Measurements from ENCODE around the gene HDAC9.

Gene HDAC9

DNA sequence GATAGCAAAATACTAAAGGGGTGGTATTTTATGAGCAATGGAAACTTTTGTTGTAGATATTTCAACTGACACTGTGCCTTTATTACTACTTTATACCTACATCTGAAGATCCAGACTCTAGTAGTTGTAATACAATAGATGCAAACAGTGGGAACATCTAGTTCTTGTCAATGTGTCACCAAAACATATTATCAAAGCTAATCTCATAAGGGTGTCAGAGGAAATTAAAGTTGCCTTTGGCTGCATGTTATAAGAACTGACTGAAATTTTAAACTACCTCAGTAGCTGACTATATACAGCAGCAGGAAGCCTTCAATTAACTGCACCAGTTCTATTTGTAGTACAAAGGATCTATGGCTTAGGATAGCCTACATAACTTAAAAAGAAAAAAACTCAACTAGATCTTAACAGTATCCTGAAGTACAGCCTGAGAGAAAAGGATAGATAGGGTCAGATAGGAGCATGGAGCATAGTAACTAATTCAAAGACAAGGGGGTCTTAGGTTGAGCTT lies 30.9 kb downstream of the HDAC9 start:
- no peak for DNase-seq

DNA sequence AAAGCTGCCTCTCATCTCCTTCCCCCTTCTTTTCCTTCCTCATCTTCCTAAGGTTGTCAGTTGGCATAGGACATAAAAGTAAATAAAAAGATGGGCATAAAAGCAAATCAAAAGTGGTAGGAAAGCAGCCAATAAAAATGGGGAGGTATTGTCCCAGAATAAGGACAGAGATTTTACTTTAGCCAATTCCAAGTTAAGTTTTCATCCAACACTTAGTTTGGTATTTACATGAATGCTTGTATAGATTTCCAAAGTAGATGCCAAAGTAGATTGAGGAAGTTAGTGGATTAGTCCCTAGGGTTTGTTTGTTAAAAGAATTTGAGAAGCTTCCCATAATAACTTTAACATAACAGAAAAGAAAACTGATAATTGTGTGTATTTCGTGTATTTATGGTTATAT lies 33.7 kb downstream of the HDAC9 start:
- no peak for DNase-seq

DNA sequence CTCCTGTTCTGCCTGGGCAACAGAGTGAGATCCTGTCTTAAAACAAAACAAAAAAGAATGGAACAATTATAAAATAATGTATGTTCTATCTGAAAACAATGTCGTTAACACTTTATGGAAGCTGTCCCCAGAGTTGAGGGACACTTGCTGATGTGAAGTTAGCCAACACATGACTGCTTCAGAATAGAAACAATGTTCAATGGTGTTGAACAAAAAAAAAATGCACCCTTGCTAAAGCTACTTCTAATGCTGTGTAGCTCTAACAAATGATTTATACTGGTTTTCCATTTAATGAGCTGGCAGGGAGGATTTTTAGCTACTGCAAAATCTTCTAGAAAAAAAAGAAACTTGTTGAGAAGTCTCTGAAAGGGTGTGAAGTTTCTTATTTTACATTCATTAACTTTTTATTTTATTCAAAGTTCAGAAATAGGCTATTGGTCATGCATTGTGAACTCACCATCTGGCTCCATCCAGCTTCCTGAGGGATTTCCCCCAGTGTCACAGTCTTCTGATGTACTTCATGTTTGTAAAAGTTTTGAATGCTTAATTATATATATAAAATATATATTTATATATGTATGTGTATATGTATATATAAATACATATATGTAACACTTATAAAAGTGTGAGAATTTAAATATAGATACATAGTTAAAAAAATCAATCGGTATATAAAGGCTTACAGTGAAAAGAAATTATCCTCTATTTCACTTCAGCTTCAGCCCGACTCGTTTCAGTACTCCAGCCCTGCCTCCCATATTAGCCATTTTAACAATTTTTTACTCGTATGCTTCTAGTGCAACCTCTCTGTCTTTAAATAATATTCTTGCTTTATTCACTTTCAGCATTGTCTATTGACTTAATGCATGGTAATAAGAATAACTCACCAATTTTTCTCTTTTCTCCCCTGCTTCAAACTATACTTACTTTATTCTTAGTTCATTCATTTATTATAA lies 35.0 kb downstream of the HDAC9 start:
- DNase-seq: no peak

DNA sequence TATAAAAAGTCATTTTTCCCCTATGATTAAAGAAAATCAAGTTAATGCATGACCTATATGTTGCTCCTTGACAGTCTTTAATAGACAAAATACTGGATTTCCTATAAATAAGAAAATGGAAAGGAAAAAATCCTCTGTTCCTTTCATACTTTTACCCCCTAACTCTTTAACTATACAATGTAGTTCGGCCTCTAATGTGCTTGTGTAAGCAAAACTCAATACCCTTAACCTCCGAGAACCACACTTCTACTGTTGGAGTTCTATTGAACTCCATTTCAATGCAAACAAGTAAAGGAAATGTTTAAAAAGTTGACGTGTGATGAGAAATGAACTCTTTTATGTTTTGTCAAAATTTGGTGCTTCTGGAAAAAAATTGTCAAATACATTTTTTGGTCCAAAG lies 36.0 kb downstream of the HDAC9 start:
- DNase-seq: no peak

DNA sequence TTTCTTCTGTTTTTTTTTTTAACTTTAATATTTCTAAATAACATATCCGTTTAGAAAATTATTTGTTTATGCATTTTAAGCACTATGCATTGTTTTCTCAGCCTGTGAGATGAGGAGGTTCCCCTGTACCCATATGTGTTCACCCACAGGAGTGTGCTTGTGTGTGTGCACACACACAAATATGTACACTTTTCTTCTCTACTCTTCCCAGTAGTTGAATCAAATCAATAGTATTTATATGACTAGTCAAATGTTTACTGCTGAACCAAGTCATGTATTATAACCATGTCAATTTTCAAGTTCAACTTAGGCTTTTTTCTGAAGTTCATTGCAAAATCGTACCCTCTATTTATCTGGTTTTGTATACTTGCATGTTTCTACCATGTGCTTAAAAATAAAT lies 37.3 kb downstream of the HDAC9 start:
- DNase-seq: no peak

DNA sequence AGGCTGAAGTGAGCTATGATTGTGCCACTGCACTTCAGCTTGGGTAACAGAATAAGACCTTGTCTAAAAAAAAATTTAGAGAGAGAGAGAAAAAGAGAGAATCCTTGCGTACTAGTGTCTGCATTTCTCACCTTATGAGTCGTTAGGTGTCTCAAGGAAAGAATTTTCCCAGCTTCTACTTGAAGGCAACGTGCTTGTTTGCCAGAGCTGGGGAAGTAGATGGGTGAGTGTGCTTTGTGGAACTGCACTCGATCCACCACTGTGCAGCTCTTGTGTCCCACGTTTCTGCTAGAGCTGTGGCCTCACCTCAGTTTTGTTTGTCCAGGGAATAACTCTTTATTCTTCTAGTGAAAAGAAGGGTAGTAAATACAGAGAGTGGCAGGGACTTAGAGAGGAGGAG lies 38.9 kb downstream of the HDAC9 start:
- no peak for DNase-seq

DNA sequence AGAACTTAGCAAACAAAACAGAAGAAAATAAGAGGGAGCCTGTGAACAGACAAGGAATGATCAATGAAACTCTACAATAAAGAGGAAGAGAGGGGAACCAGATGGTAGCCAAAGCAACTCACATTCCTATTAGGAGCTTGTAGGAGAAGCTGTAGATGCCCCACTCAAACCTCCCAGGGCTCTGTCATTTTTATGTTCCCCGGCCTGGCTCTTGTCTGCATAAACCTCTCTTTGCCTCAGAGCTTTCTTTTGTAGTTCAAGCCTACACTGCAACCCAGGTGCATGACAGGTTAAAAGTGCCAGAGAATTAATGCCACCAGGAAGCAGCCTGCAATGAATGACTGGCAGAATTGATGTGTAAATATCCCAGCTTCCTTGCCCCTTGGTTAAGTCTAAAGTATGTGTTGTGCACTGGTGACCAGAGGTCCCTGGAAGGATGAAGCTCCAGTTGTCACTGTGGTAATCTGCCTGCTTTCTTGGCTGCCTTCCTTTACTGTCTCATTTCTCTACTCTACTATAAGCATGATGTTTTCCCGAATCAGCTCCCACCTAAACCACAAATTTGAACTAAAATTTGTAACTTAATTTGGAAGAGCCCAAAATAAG lies 40.4 kb downstream of the HDAC9 start:
- DNase-seq: no peak

DNA sequence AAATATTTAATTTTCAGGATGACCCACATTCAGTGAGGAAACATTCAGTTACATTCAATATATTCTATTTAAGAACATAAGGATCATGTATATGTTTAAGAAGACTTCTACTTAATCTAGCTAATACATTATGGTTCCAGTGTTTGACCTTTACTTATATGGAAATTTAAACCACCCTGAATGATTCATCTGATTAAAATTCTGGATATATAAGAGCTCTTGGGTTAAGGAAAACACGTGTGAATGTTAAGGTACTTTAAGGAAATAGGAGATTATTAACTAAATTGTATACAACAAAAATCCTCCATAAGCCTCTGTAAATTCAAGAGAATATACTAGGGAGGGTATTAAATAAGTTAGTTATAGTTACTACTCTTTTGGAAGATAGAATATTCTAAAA lies 40.9 kb downstream of the HDAC9 start:
- DNase-seq: no peak

DNA sequence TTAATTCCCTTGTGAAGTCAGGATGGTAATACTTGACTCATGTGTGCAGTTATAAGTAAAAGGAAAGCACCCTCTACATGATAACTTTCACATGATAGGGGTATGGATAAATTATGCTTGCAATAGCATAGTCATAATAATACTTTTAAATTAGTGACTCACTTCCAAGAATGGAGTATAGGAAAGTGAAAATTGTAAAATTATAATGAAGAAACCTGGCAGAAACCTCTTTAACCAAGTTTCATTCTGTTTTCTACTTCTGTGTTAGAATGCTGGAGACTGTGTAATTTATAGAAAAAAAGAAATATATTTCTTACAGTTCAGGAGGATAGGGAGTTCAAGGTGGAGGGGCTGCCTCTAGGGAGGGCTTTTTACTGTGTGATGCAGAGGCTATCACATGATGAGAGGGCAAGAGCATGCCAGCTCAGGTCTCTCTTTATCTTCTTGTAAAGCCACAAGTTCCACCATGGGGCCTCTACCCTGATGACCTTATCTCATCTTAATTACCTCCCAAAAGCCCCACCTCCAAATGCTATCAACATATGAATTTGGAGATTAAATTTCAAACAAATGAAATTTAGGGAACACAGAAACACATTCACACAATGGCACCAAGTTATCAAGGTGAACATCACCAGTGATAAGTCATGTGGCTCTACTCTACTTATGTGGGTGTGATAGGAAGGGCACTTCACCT lies 43.2 kb downstream of the HDAC9 start:
- no peak for DNase-seq

DNA sequence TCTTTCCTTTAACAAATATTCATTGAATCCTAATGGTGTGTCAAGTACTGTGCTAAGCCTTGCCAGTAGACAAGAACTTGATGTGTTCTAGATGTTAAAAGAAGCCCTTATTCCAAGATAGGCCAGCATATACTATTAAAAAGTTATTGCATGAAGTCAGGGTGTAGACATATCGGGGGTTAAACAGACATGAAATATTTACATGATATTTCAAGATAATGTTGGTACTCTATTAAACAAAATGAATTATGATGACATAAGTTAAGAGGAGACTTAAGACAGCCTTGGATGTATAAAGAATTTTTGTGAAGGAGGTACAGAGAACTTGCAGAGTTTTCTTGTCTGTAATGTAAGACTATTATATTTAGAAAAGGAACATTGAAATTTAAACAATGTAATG lies 44.8 kb downstream of the HDAC9 start:
- no peak for DNase-seq

DNA sequence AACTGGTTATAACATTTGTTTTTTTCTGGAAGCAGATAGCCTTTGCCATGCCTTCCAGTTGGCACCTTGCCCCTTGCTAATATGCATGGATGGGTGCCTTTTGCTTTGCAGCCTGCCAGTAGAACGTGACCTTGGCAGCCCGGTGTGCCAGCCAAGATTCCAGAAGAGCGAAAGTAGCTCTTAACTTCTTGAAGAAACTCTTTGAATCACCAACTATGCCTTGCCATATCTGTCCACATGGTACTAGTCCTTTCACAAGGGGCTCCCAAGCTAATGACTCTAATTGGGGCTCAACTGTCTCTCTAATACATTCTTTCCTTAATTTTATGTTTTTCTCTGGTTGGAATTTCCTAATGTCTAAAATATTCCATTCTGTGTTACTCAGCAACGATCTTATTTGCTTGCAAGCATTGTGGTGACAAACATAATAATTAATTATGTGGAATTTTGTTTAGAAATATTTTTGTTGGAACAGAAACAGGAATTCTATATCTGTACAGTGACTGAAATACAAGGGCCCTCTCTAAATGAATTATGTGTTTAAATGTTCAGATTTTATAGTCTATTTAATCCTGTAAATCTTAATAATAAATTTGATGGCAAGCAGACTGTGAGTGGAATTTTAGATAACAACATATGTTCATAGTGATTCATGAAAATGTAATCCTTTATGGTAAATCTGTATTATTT lies 45.8 kb downstream of the HDAC9 start:
- no peak for DNase-seq

DNA sequence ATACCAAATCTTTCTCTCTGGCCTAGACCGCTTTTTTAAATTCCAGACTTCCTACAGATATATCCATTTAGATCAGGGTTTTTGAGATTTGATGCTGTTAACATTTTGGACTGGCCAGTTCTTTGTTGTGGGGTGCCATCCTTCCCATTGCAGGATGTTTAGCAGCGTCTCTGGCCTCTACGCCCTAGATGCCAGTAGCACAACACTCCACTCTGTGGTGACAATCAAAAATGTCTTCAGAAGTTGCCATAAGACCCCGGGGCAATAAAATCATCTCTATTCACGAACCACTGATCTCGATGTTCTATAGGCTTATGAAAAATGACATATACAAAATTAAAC lies 46.3 kb downstream of the HDAC9 start:
- DNase-seq: no peak

DNA sequence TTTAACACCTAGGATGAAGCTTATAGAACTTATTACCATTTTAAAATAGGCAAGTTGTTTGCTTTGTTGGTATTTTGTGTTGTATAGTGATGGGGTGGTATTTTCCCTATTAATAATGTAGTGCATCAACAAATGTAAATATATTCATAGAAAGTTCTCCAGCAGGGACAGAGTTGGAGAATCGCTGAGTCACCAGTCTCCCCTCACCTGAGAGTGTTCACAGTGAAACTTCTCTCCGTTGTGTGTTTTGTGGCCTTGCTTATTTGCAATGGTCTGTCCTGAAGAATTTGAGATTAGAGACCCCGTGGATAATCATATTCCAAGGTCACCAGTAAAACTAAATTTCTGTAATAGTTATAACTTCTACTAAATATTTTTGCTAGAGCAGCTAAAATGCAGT lies 51.0 kb downstream of the HDAC9 start:
- no peak for DNase-seq

DNA sequence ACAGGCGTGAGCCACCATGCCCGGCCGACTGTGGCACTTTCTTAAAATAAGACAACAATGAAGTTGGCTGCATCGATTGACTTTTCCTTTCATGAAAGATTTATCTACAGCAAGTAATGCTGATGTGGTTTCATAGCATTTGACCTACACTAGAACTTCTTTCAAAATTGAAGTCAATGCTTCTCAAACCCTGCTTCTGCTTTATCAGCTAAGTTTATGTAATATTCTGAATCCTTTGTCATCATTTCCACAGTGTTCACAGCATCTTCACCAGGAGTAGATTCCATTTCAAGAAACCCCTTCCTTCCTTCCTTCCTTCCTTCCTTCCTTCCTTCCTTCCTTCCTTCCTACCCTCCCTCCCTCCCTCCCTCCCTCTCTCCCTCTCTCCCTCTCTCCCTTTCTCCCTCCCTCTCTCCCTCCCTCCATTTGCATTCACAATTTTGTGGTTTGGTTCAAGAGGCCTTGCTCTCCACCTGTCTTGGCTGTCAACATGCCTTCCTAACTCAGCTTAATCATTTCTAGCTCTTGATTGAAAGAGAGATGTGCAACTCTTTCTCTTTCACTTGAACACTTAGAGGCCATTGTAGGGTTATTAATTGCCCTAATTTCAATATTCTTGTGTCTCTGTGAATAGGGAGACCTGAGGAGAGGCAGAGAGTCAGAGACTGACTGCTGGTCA lies 52.1 kb downstream of the HDAC9 start:
- DNase-seq: no peak

DNA sequence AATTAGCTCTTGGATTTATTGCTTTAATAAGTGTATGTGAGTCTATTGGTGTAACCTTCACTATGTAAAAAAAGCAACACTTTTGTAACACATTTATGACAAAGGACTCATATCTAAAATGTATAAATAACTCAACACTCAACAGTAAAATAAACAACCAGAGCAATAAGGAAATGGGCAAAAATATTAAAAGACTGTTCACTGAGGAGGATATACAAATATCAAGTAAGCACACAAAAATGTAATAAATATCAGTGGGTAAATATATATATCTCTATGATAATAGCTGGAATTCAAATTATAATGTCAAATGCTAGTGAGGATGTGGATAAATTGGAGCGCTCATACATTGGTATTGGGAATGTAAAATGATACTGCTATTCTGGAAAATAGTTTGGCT lies 53.0 kb downstream of the HDAC9 start:
- no peak for DNase-seq

DNA sequence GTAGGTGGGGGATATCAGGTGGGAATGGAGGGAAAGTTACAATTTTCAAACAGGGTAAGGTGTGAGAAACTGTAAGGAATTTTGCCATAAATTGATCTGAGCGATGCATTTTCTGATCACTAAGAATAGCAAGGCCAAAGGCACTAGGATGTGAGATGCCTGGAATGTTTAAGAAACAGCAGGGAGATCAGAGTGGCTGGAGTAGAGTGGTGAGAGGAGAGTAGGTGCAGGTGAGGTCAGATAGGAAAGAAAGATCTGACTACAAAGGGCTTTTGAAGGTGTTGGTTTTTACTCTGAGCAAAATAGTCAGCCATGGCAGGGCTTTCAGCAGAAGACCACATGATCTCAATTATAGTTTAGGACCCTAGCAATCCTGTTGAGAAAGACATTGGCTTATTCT lies 55.0 kb downstream of the HDAC9 start:
- no peak for DNase-seq

DNA sequence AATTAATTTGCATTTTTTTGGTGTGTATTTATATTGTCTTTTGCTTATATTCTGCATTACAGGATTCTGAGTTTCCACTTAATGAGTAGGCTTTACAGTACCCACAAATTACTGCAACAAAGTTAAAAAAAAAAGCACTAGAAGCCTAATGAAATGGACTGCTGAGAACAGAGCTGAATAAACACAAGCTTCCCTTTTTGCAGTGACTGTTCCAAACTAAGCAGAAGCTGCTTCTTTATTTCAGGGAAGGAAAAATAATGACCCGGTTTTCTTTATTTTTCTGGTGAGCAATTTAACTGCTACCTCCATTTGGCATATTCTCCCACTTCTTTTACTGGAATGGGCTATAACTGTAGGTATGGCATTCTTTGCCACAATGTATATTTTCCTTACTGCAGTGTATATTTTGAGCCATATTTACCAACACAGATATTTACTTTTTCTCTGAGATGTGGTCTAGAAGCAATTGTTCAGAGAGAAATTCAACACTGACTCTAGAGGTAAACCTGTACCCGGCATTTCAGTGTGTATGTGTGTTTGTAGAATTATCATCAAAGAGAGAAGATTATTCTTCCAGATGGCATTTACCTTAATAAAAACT lies 56.9 kb downstream of the HDAC9 start:
- DNase-seq: no peak

DNA sequence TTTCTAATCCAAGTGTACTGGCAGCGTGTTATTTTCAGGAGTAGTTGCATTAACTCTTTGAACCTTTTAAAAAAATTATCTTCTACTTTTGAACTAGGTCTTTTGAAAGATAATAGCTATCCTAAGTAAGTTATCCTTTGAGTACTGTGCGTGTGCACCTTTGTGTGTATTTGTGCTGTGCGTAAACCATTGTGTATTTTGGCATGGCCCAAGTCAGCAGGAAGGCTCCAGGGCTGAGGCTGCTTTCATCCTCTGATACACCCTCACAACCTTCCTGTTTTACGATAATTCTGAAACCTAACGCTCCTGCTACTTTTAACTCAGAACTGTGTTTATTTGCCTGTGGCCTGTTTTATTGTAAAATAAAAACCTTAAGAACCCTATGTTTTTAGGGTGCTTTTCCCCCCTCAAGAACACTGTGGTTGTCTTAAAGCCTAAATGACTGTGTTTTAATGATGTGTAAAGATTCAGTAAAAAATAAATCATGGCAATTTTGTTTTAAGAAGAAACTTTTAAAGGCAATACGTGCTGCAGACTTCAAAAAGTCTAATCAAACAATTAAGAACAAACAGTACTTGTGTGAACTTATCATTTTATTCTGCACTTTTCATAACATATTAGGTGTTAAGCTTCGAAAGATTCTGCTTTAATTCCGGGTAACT lies 57.5 kb downstream of the HDAC9 start:
- DNase-seq: no peak

DNA sequence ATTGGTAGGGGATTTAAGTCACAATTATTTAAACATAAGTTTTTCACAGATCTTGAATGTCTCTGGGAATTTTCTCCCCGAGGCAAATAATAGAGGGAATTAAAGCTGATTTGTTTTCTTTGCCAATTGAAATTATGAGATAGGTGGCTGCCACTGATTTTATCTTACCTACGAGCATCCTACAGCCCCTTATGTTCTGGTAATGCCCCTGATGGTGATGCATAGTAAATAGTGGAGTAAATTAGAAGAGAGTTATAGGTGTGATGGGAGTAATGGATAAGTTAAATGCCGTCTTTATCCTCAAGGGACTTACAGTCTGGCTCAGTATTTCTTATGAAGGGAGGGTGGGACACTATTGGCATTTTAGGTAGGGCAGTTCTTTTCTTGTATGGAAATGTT lies 58.1 kb downstream of the HDAC9 start:
- DNase-seq: no peak

DNA sequence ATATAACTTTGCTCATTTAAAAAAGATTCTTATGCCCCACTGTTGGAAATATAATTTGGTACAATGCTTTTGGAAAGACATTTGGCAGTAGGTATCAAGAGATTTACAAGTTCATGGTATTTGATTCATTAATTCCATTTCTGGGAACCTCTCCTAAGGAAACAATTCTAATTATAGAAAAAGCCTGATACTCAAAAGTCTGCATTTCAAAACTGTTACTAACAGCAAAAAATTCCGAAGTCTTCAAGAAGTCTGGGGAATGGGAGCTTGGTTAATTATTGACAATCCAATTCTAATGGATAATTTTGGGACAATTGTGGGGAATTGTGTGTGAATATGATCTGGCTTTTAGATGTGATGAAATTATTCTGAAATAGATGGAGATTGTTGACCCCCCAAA lies 59.6 kb downstream of the HDAC9 start:
- no peak for DNase-seq

DNA sequence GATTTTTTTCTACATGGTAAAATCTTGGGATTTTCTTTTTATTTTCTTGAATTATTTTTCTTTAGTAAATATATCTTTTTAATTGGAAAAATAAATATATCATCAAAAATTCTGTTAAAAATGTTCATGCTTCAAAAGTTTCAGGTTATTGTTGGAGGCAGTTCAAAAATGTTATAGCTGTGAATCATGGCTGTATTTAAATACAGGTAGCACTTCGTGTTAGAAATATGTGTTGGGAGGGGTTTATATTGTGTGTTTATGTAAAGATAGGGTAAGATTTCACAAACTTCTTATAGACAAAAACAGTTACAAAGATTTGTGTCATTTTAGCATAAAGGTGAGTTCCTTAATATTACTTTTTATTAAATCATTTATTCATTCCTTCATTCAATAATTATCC lies 60.4 kb downstream of the HDAC9 start:
- no peak for DNase-seq

DNA sequence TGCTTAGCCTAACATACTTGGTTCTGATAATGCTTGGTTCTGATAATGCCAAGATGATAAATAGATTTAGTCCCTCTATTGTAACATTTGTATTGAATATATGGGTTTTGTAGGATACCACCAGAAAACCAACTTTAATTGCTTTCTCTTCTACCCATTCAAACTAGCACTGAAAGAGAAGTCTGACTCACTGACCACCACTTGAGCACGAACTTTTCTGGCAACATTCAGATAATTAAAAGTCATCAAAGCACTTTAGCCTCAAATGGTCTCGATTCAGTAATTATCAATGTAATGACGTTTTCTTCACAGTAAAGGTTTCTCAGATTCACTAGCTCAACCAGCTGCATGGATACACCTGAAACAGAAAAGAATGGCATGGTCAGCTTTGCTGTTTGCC lies 63.0 kb downstream of the HDAC9 start:
- DNase-seq: no peak

Measured in SIG-M5 (cell line).